ENCODE data around the gene FAM131C.

The FAM131C gene

GRCh38 chr1:16013220-16013907, 60.1 kb downstream of the FAM131C start:
- no peak for FAIRE-seq

- FAIRE-seq: no peak
Observed at GRCh38 chr1:16012590-16013219, 60.7 kb downstream of the FAM131C start.

- FAIRE-seq: no peak
Observed at GRCh38 chr1:16011936-16012589, 61.4 kb downstream of the FAM131C start.

DNA sequence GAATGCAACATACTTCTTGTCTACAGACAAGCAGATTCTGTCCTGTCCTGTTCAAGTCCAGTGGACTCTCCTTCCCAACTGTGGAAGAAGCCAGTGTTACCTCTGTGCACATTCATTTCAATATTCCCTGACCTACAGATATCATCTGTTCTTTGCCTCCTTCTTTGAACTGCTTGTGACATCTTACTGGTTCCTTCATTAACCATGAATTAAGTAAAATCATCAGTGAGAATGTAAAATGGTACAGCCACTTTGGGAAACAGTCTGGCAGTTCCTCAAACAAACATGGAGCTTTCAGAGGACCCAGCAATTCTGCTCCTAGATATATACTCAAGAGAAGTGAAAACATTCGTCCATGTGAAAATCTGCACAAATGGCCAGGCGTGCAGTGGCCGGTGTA, 62.6 kb downstream of the FAM131C start:
- FAIRE-seq: no peak

DNA sequence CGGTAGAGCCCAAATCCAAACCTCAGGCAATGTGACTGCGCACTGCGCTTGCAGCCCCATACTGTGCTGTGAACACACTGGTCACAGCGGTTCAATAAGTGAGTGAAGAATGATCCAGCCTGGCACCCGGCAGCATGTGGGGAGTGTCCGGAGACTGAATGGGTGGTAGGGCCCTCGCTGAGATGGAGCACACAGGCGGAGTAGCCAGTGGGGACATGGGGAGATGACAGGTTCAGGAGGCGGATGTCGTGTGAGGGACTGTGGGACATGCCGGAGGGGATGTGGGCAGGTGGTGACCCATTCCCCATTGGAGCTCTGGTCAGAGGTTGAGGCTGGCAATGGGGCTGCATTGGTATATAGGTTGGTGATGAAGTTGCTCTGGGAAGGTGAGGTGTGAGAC, 63.8 kb downstream of the FAM131C start:
- FAIRE-seq: no peak

DNA sequence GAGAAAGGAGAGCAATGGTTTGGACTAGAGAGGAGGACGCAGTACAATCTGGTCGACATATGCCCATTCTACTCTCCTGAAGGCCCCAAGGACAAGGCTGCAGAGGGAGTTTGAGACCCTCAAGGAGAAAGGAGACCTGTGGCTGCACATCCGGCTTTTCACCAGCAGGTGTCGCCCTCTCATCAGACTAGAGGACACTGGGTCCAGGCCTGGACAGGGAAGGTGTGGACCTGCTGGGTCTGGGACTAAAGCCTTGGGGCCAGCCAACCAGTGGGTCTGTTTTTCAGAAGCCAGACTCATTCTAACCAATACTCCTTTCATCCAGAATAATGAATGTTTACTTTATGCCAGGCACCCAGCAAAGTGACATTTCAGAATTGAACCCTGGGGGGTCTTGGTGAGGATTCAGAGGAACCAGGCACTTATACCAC, 64.4 kb downstream of the FAM131C start:
- FAIRE-seq: no peak

Measured in A204.1 (cell line).